HepG2 (cell line): ENCODE measurements around the gene OR5K4. TPM values are rescaled to one million over a fixed set of nuclear protein-coding genes. Genes with fewer than 3 reads are reported as not detected.

ENCODE experiments used
- ATAC-seq: fragments of 200-7000 bp; cut with Tn5 transposase; 3 replicates; pipeline ENCODE4 v1.9.1; 2020; ENCODE audit warnings: mild to moderate bottlenecking, moderate library complexity
- Bru-seq: library from RNA; stranded (reverse); fragments of 400-500 nt; gene quantifications from one replicate; lab custom pipeline; 2021; lab: Mats Ljungman, UMichigan
- BruChase-seq, 2 experiments: library from RNA; stranded (reverse); fragments of 400-500 nt; gene quantifications; one replicate each; lab custom pipeline; 2021; lab: Mats Ljungman, UMichigan
- BruUV-seq: library from RNA; stranded (reverse); fragments of 400-500 nt; replicated peaks from 2 replicates; lab custom pipeline; 2021; lab: Mats Ljungman, UMichigan
- CTCF ChIA-PET: fragments of 300-600 bp; formaldehyde crosslinking; extraction: SDS; loops from one replicate; lab custom pipeline; 2021; ENCODE audit warnings: low total read pairs, inconsistent platforms, low intra/inter-chr PET ratio; lab: Yijun Ruan, JAX
- POLR2A ChIA-PET: fragments of 350-600 bp; sonication (Branson Sonifier 250); formaldehyde crosslinking; loops from one replicate; lab custom pipeline; 2020; ENCODE audit warnings: antibody characterized with exemption, inconsistent platforms; lab: Yijun Ruan, JAX
- DNase-seq: peaks from one replicate; pipeline ENCODE4 v3.0.0-alpha.2; 2015; ENCODE audit warnings: low spot score
- FAIRE-seq: peaks from 3 replicates; lab custom pipeline; 2011; peaks lifted over from hg19 to GRCh38; lab: Jason Lieb, UNC
- H2AFZ ChIP-seq: one replicate; pipeline ENCODE4 v1.6.1; 2011; ENCODE audit warnings: low read length, inconsistent platforms
- H3K27ac ChIP-seq: fragments of 300-600 bp; 3 replicates; pipeline ENCODE4 v1.8.0; 2011; ENCODE audit warnings: mixed run types, mild to moderate bottlenecking, mixed read lengths, low read length, inconsistent platforms; ENCODE audit not compliant: insufficient read depth; ENCODE audit errors: extremely low read length
- H3K27me3 ChIP-seq, 2 experiments: fragments of 200-600 bp in 1 of 2; 2 replicates in 1 of 2; 3 replicates in 1 of 2; pipeline versions ENCODE4 v1.6.0 to v1.8.0; 2011; ENCODE audit warnings: low read length in 2 of 2, mild to moderate bottlenecking in 2 of 2, moderate library complexity in 2 of 2, inconsistent platforms in 1 of 2; ENCODE audit not compliant: insufficient read depth in 2 of 2, control insufficient read depth in 1 of 2
- H3K36me3 ChIP-seq, 2 experiments: fragments of 200-600 bp in 1 of 2; replicated peaks in 1 of 2; 2 replicates in 1 of 2; 3 replicates in 1 of 2; pipeline versions ENCODE4 v1.5.1 to v1.8.0; 2011; ENCODE audit warnings: low read length in 2 of 2, inconsistent platforms in 1 of 2; ENCODE audit not compliant: insufficient read depth in 2 of 2, control insufficient read depth in 1 of 2
- H3K4me1 ChIP-seq: 2 replicates; pipeline ENCODE4 v1.5.1; 2012; ENCODE audit warnings: low read length, inconsistent platforms; ENCODE audit not compliant: insufficient read depth
- H3K4me2 ChIP-seq: 2 replicates; pipeline ENCODE4 v1.6.0; 2011; ENCODE audit warnings: low read depth, low read length, inconsistent platforms
- H3K4me3 ChIP-seq, 3 experiments: fragments of 200-600 bp in 1 of 3; sonication (generic), shearing (Covaris generic) in 1 of 3; replicated peaks in 1 of 3; 2 replicates each; pipeline ENCODE4 v1.5.1; 2011 to 2016; ENCODE audit warnings: low read length in 3 of 3, inconsistent platforms in 2 of 3, low read depth in 2 of 3, mild to moderate bottlenecking in 2 of 3, control low read depth in 1 of 3, mixed read lengths in 1 of 3; ENCODE audit not compliant: insufficient read depth in 1 of 3
- H3K79me2 ChIP-seq: one replicate; pipeline ENCODE4 v1.6.1; 2011; ENCODE audit warnings: low read length, inconsistent platforms; ENCODE audit not compliant: insufficient read depth
- H3K9ac ChIP-seq: 2 replicates; pipeline ENCODE4 v1.6.0; 2011; ENCODE audit warnings: mild to moderate bottlenecking, low read depth, low read length, inconsistent platforms; ENCODE audit not compliant: insufficient read depth
- H3K9me3 ChIP-seq: 2 replicates; pipeline ENCODE4 v1.5.1; 2012; ENCODE audit warnings: mild to moderate bottlenecking, low read length
- H4K20me1 ChIP-seq: 2 replicates; pipeline ENCODE4 v1.6.0; 2011; ENCODE audit warnings: inconsistent platforms, mild to moderate bottlenecking, low read length, moderate library complexity; ENCODE audit not compliant: insufficient read depth
- FIP1L1 ChIP-seq: fragments of 200-400 bp; formaldehyde crosslinking; IDR thresholded peaks from 2 replicates; pipeline ENCODE4 v1.6.1; 2018; ENCODE audit warnings: low read depth, mild to moderate bottlenecking, low read length, moderate library complexity, borderline replicate concordance; ENCODE audit not compliant: insufficient read depth
- HOXD1 ChIP-seq: sonication (generic); formaldehyde crosslinking; IDR thresholded peaks from 2 replicates; pipeline ENCODE4 v1.5.0; 2020; ENCODE audit warnings: missing genetic modification reagents
- JUN ChIP-seq: sonication (generic); formaldehyde crosslinking; IDR thresholded peaks from 2 replicates; pipeline ENCODE4 v1.4.0; 2020; ENCODE audit warnings: mild to moderate bottlenecking, missing genetic modification reagents
- NFE2L1 ChIP-seq: sonication (generic); formaldehyde crosslinking; IDR thresholded peaks from 2 replicates; pipeline ENCODE4 v1.4.0; 2020; ENCODE audit warnings: missing genetic modification reagents, mild to moderate bottlenecking, borderline replicate concordance
- NFIC ChIP-seq: IDR thresholded peaks from 2 replicates; pipeline ENCODE4 v1.6.1; 2012; ENCODE audit warnings: mild to moderate bottlenecking, low read length, inconsistent platforms
- RBAK ChIP-seq: sonication (generic); formaldehyde crosslinking; IDR thresholded peaks from 2 replicates; pipeline ENCODE4 v1.5.1; 2020; ENCODE audit warnings: mild to moderate bottlenecking, missing genetic modification reagents
- SSRP1 ChIP-seq: IDR thresholded peaks from 2 replicates; pipeline ENCODE4 v1.6.1; 2016; ENCODE audit warnings: control low read depth
- ZFP36L1 ChIP-seq: sonication (generic); formaldehyde crosslinking; IDR thresholded peaks from 2 replicates; pipeline ENCODE4 v1.8.0; 2022; ENCODE audit warnings: mild to moderate bottlenecking, missing genetic modification reagents, moderate library complexity
- ZNF282 ChIP-seq: fragments of 450-650 bp; IDR thresholded peaks from 2 replicates; pipeline ENCODE4 v1.6.1; 2018; ENCODE audit not compliant: partially characterized antibody
- ZNF3 ChIP-seq: IDR thresholded peaks from 2 replicates; pipeline ENCODE4 v1.7.0; 2017; ENCODE audit warnings: inconsistent platforms
- ZNF724P ChIP-seq: sonication (generic); formaldehyde crosslinking; IDR thresholded peaks from 2 replicates; pipeline ENCODE4 v1.8.0; 2022; ENCODE audit warnings: missing genetic modification reagents, borderline replicate concordance
- WGBS: methylation state at CpG from one replicate; pipeline ENCODE4 v1.1.6; 2017; ENCODE audit warnings: low lambda C conversion rate; 5-methylcytosine and 5-hydroxymethylcytosine counted together
- in situ Hi-C: cut with HindIII; loops from 2 replicates; pipeline ENCODE4 v1.10.0; 2017; ENCODE audit warnings: low pct_unique_long_range_greater_than_20kb; ENCODE audit not compliant: extremely low pct_ligation_motif_present
- intact Hi-C: fragments of 100-400 bp; cut with micrococcal nuclease; formaldehyde crosslinking; loops from one replicate; pipeline ENCODE4 v1.10.0; 2022; ENCODE audit not compliant: unreplicated experiment
- long read RNA-seq, 2 experiments: library from RNA in 1 of 2; library from polyadenylated mRNA in 1 of 2; stranded (forward) in 1 of 2; unstranded in 1 of 2; transcript quantifications; one replicate each; pipeline ENCODE4 v2.0.0, GENCODE V29; 2019 to 2022
- polyA minus RNA-seq, 3 experiments: library from RNA; depleted of rRNA, polyadenylated mRNA; stranded (reverse); fragments of >200 nt; gene quantifications; 2 replicates each; pipeline ENCODE4 v1.2.3, GENCODE V29; 2011; ENCODE audit warnings: low replicate concordance in 1 of 3
- polyA plus RNA-seq, 8 experiments: library from polyadenylated mRNA; depleted of rRNA in 3 of 8; stranded (reverse) in 7 of 8; unstranded in 1 of 8; fragments of >200 nt; fragmentation: Illumina TruSeq in 4 of 8; extraction: Trizol in 4 of 8; gene quantifications; 2 replicates each; pipeline versions ENCODE4 v1.2.1 to v1.2.3, GENCODE V29; 2011 to 2016; ENCODE audit warnings: low read depth in 4 of 8, missing spikeins in 1 of 8, mixed read lengths in 1 of 8; ENCODE audit not compliant: insufficient read depth in 1 of 8
- total RNA-seq, 5 experiments: library from RNA; depleted of rRNA; stranded (reverse); fragments of >200 nt; fragmentation: Illumina TruSeq; extraction: Trizol; gene quantifications; 2 replicates each; pipeline ENCODE4 v1.2.3, GENCODE V29; 2016; ENCODE audit warnings: low read depth in 1 of 5
- TF ChIP-seq, protein P1 (sequence below): sonication (generic); formaldehyde crosslinking; IDR thresholded peaks from 2 replicates; pipeline ENCODE4 v1.9.0; 2021; ENCODE audit warnings: missing genetic modification reagents, borderline replicate concordance
- TF ChIP-seq, protein P2 (sequence below): IDR thresholded peaks from 2 replicates; pipeline ENCODE4 v1.6.1; 2018; ENCODE audit warnings: missing genetic modification reagents
- TF ChIP-seq, protein P3 (sequence below): IDR thresholded peaks from 2 replicates; pipeline ENCODE4 v1.6.1; 2016; ENCODE audit warnings: low read depth, borderline replicate concordance
- TF ChIP-seq, protein P4 (sequence below): sonication (generic); formaldehyde crosslinking; IDR thresholded peaks from 2 replicates; pipeline ENCODE4 v1.8.0; 2022; ENCODE audit warnings: mild to moderate bottlenecking, missing genetic modification reagents

OR5K4 gene
- total RNA-seq (2016; rRNA removed; fragmentation: Illumina TruSeq; extraction: Trizol) (not detected in 2 replicates), polyA plus RNA-seq (2011; rRNA removed) (not detected in 2 replicates), polyA minus RNA-seq (2011; rRNA and poly(A)+ RNA removed; ENCODE audit: low replicate concordance) (not detected in 2 replicates), Bru-seq, nascent RNA (not detected), BruChase-seq, experiment 1, labeled RNA remaining after a 6-hour chase (not detected), BruChase-seq, experiment 2, labeled RNA remaining after a 2-hour chase (not detected)
- not detected in 2 replicates for total RNA-seq (2016; cell fraction: cytosol; rRNA removed; fragmentation: Illumina TruSeq; extraction: Trizol; ENCODE audit: low read depth)
- total RNA-seq (2016; cell fraction: insoluble cytoplasmic fraction; rRNA removed; fragmentation: Illumina TruSeq; extraction: Trizol), result not detected in 2 replicates
- not detected in 2 replicates for total RNA-seq (2016; cell fraction: membrane; rRNA removed; fragmentation: Illumina TruSeq; extraction: Trizol)
- total RNA-seq (2016; cell fraction: nucleus; rRNA removed; fragmentation: Illumina TruSeq; extraction: Trizol), result not detected in 2 replicates
- not detected in 2 replicates for polyA plus RNA-seq (2011; cell fraction: cytosol; rRNA removed)
- not detected in 2 replicates for polyA plus RNA-seq (2011; cell fraction: nucleus; rRNA removed)
- polyA plus RNA-seq (2012), result not detected in 2 replicates
- not detected in 2 replicates for polyA plus RNA-seq (2016; cell fraction: cytosol; fragmentation: Illumina TruSeq; extraction: Trizol; ENCODE audit: low read depth)
- polyA plus RNA-seq (2016; cell fraction: insoluble cytoplasmic fraction; fragmentation: Illumina TruSeq; extraction: Trizol; ENCODE audit: low read depth), result not detected in 2 replicates
- polyA plus RNA-seq (2016; cell fraction: membrane; fragmentation: Illumina TruSeq; extraction: Trizol; ENCODE audit: low read depth), result not detected in 2 replicates
- not detected in 2 replicates for polyA plus RNA-seq (2016; cell fraction: nucleus; fragmentation: Illumina TruSeq; extraction: Trizol; ENCODE audit: insufficient read depth, low read depth)
- polyA minus RNA-seq (2011; cell fraction: cytosol; rRNA and poly(A)+ RNA removed), result not detected in 2 replicates
- not detected in 2 replicates for polyA minus RNA-seq (2011; cell fraction: nucleus; rRNA and poly(A)+ RNA removed)
- long read RNA-seq, experiment 1, result 0 reads
- long read RNA-seq, experiment 2, result 0 reads

GRCh38 chr3:98353554-98353953 lies at the start of gene OR5K4:
Gene OR5K4 (plus strand): TSS chr3:98353854. CDS start chr3:98353854, 0 bp downstream.
- DNase-seq, result no peak
- intact Hi-C loops, result no loop called here

More at GRCh38 chr3:98353554-98353953, at the start of gene OR5K4:
- H3K4me3 ChIP-seq, result no peak within 1 kb of the TSS
- no peaks in the 10 kb centered on the region for H3K4me1 ChIP-seq
- no peak within 1 kb of the TSS for H3K9ac ChIP-seq
- BruUV-seq, result no TSS peak
- H3K27me3 ChIP-seq, result no peaks in the 10 kb centered on the region; a peak in 1 of 5 replicates
- FAIRE-seq, result no peak
- no peaks in the 10 kb centered on the region for H3K79me2 ChIP-seq
- in situ Hi-C loops, result no loop called here
- H3K9me3 ChIP-seq, result no peaks in the 10 kb centered on the region
- no peak within 1 kb of the TSS for H2AFZ ChIP-seq
- H3K36me3 ChIP-seq, result no peaks in the 10 kb centered on the region
- H4K20me1 ChIP-seq, result no peaks in the 10 kb centered on the region
- CTCF ChIA-PET, result no interaction called here
- POLR2A ChIA-PET, result no interaction called here
- H3K4me2 ChIP-seq, result no peak within 1 kb of the TSS
- no peak for ATAC-seq
- 9% methylated on average over 2 of the region's 2 CpGs for WGBS
- TF ChIP-seq SSRP1 (CRISPR knock-in tag) (no peak), FIP1L1 (no peak), ZNF3 (CRISPR knock-in tag) (no peak), ZFP36L1 (CRISPR knock-in tag) (no peak), HOXD1 (CRISPR knock-in tag) (no peak), NFE2L1 (CRISPR knock-in tag) (no peak), NFIC (no peak), RBAK (CRISPR knock-in tag) (no peak), JUN (CRISPR knock-in tag) (no peak), ZNF282 (no peak), ZNF724P (CRISPR knock-in tag) (no peak)
- TF ChIP-seq, protein P1, sequence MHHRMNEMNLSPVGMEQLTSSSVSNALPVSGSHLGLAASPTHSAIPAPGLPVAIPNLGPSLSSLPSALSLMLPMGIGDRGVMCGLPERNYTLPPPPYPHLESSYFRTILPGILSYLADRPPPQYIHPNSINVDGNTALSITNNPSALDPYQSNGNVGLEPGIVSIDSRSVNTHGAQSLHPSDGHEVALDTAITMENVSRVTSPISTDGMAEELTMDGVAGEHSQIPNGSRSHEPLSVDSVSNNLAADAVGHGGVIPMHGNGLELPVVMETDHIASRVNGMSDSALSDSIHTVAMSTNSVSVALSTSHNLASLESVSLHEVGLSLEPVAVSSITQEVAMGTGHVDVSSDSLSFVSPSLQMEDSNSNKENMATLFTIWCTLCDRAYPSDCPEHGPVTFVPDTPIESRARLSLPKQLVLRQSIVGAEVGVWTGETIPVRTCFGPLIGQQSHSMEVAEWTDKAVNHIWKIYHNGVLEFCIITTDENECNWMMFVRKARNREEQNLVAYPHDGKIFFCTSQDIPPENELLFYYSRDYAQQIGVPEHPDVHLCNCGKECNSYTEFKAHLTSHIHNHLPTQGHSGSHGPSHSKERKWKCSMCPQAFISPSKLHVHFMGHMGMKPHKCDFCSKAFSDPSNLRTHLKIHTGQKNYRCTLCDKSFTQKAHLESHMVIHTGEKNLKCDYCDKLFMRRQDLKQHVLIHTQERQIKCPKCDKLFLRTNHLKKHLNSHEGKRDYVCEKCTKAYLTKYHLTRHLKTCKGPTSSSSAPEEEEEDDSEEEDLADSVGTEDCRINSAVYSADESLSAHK (CRISPR knock-in tag), result no peak
- TF ChIP-seq, protein P2, sequence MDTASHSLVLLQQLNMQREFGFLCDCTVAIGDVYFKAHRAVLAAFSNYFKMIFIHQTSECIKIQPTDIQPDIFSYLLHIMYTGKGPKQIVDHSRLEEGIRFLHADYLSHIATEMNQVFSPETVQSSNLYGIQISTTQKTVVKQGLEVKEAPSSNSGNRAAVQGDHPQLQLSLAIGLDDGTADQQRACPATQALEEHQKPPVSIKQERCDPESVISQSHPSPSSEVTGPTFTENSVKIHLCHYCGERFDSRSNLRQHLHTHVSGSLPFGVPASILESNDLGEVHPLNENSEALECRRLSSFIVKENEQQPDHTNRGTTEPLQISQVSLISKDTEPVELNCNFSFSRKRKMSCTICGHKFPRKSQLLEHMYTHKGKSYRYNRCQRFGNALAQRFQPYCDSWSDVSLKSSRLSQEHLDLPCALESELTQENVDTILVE (CRISPR knock-in tag), result no peak
- TF ChIP-seq, protein P3, sequence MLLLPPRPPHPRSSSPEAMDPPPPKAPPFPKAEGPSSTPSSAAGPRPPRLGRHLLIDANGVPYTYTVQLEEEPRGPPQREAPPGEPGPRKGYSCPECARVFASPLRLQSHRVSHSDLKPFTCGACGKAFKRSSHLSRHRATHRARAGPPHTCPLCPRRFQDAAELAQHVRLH (CRISPR knock-in tag), result no peak
- TF ChIP-seq, protein P4, sequence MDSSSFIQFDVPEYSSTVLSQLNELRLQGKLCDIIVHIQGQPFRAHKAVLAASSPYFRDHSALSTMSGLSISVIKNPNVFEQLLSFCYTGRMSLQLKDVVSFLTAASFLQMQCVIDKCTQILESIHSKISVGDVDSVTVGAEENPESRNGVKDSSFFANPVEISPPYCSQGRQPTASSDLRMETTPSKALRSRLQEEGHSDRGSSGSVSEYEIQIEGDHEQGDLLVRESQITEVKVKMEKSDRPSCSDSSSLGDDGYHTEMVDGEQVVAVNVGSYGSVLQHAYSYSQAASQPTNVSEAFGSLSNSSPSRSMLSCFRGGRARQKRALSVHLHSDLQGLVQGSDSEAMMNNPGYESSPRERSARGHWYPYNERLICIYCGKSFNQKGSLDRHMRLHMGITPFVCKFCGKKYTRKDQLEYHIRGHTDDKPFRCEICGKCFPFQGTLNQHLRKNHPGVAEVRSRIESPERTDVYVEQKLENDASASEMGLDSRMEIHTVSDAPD (CRISPR knock-in tag), result no peak
- TF ChIP-seq, all 625 proteins: peak for 0
- H3K27ac ChIP-seq, result no peak within 1 kb of the TSS
